Panc1 (cell line): ENCODE results near the gene RPP25L.

Experiments used
- CTCF ChIP-seq: fragments of 450-650 bp; IDR thresholded peaks from 2 replicates; pipeline ENCODE4 v1.5.1; 2017; ENCODE audit warnings: mild to moderate bottlenecking
- POLR2AphosphoS5 ChIP-seq: IDR thresholded peaks from 2 replicates; pipeline ENCODE4 v1.6.1; 2012; ENCODE audit warnings: mild to moderate bottlenecking, low read depth, low read length, moderate library complexity

DNA sequence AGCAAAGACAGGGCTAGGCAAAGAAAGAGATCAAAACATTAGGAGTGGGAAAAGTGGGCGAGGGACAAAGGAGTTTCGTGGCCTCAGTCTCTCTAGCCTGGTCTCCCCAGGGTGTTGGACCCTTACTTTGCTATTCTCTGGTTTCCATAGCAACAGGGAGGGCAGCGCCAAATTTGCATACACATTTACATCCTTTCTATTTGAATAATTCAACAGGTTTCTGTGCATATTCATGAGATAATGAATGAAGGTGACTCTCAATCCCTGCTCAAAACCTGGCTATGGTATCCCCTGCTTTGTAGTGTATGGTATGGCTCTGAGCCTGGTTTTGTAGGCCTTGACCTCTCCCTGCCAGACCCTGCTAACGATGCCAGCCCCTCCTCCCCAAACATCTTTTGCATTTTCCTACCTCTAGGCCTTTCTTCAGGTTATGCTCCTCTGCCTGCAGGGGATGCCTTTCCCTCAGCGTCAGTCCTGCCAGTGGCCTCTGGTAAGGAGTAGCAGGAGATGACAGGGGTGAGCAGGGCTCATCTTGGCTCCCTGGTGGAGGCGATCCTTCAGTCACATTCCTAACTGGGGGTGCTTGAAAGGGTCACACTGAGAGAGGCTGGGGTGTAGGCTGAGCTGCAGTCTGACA, 9.8 kb downstream of the RPP25L start:
- TF ChIP-seq CTCF (no peak), POLR2AphosphoS5 (no peak)
